Loucy (cell line): ENCODE results near the gene KRTAP1-3.

Source experiments
- H2AFZ ChIP-seq: fragments of 200-600 bp; sonication (generic); 2 replicates; pipeline ENCODE4 v1.6.0; 2016; ENCODE audit warnings: antibody characterized with exemption, mild to moderate bottlenecking, low read length, moderate library complexity
- H3F3A ChIP-seq: fragments of 200-600 bp; 2 replicates; pipeline ENCODE4 v1.6.0; 2016; ENCODE audit warnings: antibody characterized with exemption, low read depth, mild to moderate bottlenecking
- H3K27me3 ChIP-seq: fragments of 200-600 bp; sonication (generic); 2 replicates; pipeline ENCODE4 v1.6.1; 2014; ENCODE audit warnings: low read length, mild to moderate bottlenecking; ENCODE audit not compliant: insufficient read depth, poor library complexity, severe bottlenecking
- H3K36me3 ChIP-seq: fragments of 200-600 bp; sonication (generic); 2 replicates; pipeline ENCODE4 v1.6.1; 2016; ENCODE audit warnings: low read length; ENCODE audit not compliant: insufficient read depth
- H3K4me1 ChIP-seq: fragments of 200-600 bp; sonication (generic); 2 replicates; pipeline ENCODE4 v1.5.1; 2014; ENCODE audit warnings: low read length, mild to moderate bottlenecking; ENCODE audit not compliant: insufficient read depth, poor library complexity, severe bottlenecking
- H3K4me2 ChIP-seq: fragments of 200-600 bp; sonication (generic); 2 replicates; pipeline ENCODE4 v1.6.0; 2014; ENCODE audit warnings: antibody characterized with exemption, low read length, low read depth, mild to moderate bottlenecking; ENCODE audit not compliant: poor library complexity, severe bottlenecking
- H3K4me3 ChIP-seq: fragments of 200-600 bp; sonication (generic); 2 replicates; pipeline ENCODE4 v1.5.1; 2014; ENCODE audit warnings: low read length, mild to moderate bottlenecking, mixed read lengths; ENCODE audit not compliant: poor library complexity, severe bottlenecking
- H3K79me2 ChIP-seq: fragments of 200-600 bp; sonication (generic); 2 replicates; pipeline ENCODE4 v1.6.1; 2014; ENCODE audit warnings: low read length; ENCODE audit not compliant: insufficient read depth
- H3K9ac ChIP-seq: fragments of 200-600 bp; sonication (generic); 2 replicates; pipeline ENCODE4 v1.6.0; 2014; ENCODE audit warnings: mild to moderate bottlenecking, low read depth, low read length, moderate library complexity; ENCODE audit not compliant: poor library complexity, severe bottlenecking
- H3K9me2 ChIP-seq: fragments of 200-600 bp; sonication (generic); replicated peaks from 2 replicates; pipeline ENCODE4 v1.6.1; 2016; ENCODE audit warnings: low read depth, low read length, mixed read lengths
- H3K9me3 ChIP-seq: fragments of 200-600 bp; sonication (generic); 2 replicates; pipeline ENCODE4 v1.6.1; 2014; ENCODE audit warnings: mild to moderate bottlenecking, antibody characterized with exemption, low read length, low read depth; ENCODE audit not compliant: insufficient read depth
- H4K20me1 ChIP-seq: fragments of 200-600 bp; sonication (generic); 2 replicates; pipeline ENCODE4 v1.6.0; 2014; ENCODE audit warnings: antibody characterized with exemption, low read length, mild to moderate bottlenecking; ENCODE audit not compliant: insufficient read depth, poor library complexity, severe bottlenecking
- CTCF ChIP-seq: fragments of 200-600 bp; sonication (generic); conservative IDR thresholded peaks from 2 replicates; pipeline ENCODE4 v1.5.1; 2014; ENCODE audit warnings: mild to moderate bottlenecking, antibody characterized with exemption, low read length
- EZH2phosphoT487 ChIP-seq: fragments of 200-600 bp; IDR thresholded peaks from 2 replicates; pipeline ENCODE4 v1.6.1; 2018; ENCODE audit warnings: antibody characterized with exemption, mild to moderate bottlenecking, moderate library complexity, borderline replicate concordance

KRTAP1-3 gene

GRCh38 chr17:40995116-40995515 is 39.6 kb downstream of the KRTAP1-3 start:
- H3K27me3 ChIP-seq: no peaks in the 10 kb centered on the region
- H3K4me1 ChIP-seq: no peaks in the 10 kb centered on the region
- H3K9me3 ChIP-seq: no peaks in the 10 kb centered on the region
- no peaks in the 10 kb centered on the region for H3K9me2 ChIP-seq
- no peaks in the 10 kb centered on the region for H3F3A ChIP-seq
- no peak overlapping the region for H3K4me3 ChIP-seq
- H3K4me2 ChIP-seq: no peak overlapping the region
- H3K36me3 ChIP-seq: no peaks in the 10 kb centered on the region
- TF ChIP-seq CTCF (no peak), EZH2phosphoT487 (no peak)
- no peak overlapping the region for H2AFZ ChIP-seq
- H3K79me2 ChIP-seq: no peaks in the 10 kb centered on the region
- no peak overlapping the region for H3K9ac ChIP-seq
- H4K20me1 ChIP-seq: no peaks in the 10 kb centered on the region

- Histone ChIP-seq H3K79me2 (no peaks in the 10 kb centered on the region), H2AFZ (no peak within 1 kb of the TSS), H3K27me3 (no peaks in the 10 kb centered on the region), H3K4me1 (no peaks in the 10 kb centered on the region), H3K9me3 (no peaks in the 10 kb centered on the region), H3K9me2 (no peaks in the 10 kb centered on the region), H3F3A (no peaks in the 10 kb centered on the region), H3K4me2 (no peak within 1 kb of the TSS), H4K20me1 (no peaks in the 10 kb centered on the region), H3K36me3 (no peaks in the 10 kb centered on the region), H3K9ac (no peak within 1 kb of the TSS), H3K4me3 (no peak within 1 kb of the TSS)
- no peak for TF ChIP-seq CTCF
- TF ChIP-seq EZH2phosphoT487: no peak
These were observed 40.8 kb downstream of the KRTAP1-3 start, which contains the start of gene KRTAP3-3 for GRCh38 chr17:40993839-40994238. TSS of gene KRTAP3-3 (minus strand) at chr17:40994164. CDS start at chr17:40994097, 67 bp downstream.

GRCh38 chr17:40993084-40993483 is 41.6 kb downstream of the KRTAP1-3 start:
- Histone ChIP-seq H2AFZ (no peak overlapping the region), H3K27me3 (no peaks in the 10 kb centered on the region), H3K9ac (no peak overlapping the region)

More at GRCh38 chr17:40993084-40993483, 41.6 kb downstream of the KRTAP1-3 start:
- no peak overlapping the region for H3K4me2 ChIP-seq
- no peaks in the 10 kb centered on the region for H3K4me1 ChIP-seq
- no peaks in the 10 kb centered on the region for H3K9me2 ChIP-seq
- H4K20me1 ChIP-seq: no peaks in the 10 kb centered on the region
- H3K79me2 ChIP-seq: no peaks in the 10 kb centered on the region
- TF ChIP-seq CTCF (no peak), EZH2phosphoT487 (no peak)
- H3K9me3 ChIP-seq: no peaks in the 10 kb centered on the region
- no peaks in the 10 kb centered on the region for H3F3A ChIP-seq
- no peak overlapping the region for H3K4me3 ChIP-seq
- no peaks in the 10 kb centered on the region for H3K36me3 ChIP-seq
